Coronary artery (tissue), 2 donors: ENCODE measurements around the gene POLE4.

ENCODE experiments used
- DNase-seq: peaks from one replicate; pipeline ENCODE4 v3.0.0-alpha.2; 2017; ENCODE audit warnings: low spot score
- H3K27ac ChIP-seq, 2 donors: fragments of 200-600 bp; sonication (generic); one replicate each; pipeline ENCODE4 v1.5.1; 2016 to 2019
- H3K4me3 ChIP-seq: fragments of 200-600 bp; sonication (generic); 2 replicates; pipeline ENCODE4 v1.5.1; 2016; ENCODE audit warnings: mild to moderate bottlenecking, moderate library complexity
- CTCF ChIP-seq: fragments of 200-600 bp; sonication (generic); IDR thresholded peaks from one replicate; pipeline ENCODE4 v1.5.1; 2019; ENCODE audit warnings: antibody characterized with exemption

The POLE4 gene

GRCh38 chr2:74917702-74918619 is 40.5 kb upstream of the POLE4 start:
- no peak for TF ChIP-seq CTCF
- no peak for DNase-seq
- Histone ChIP-seq H3K4me3 (no peak overlapping the region), H3K27ac (no peak overlapping the region)

GRCh38 chr2:74919827-74920226 is 38.6 kb upstream of the POLE4 start:
- H3K4me3 ChIP-seq, result peak overlapping the region; percentile 63
- TF ChIP-seq CTCF, result peak; percentile 78
- no peak for DNase-seq
- H3K27ac ChIP-seq, result no peak overlapping the region

DNA sequence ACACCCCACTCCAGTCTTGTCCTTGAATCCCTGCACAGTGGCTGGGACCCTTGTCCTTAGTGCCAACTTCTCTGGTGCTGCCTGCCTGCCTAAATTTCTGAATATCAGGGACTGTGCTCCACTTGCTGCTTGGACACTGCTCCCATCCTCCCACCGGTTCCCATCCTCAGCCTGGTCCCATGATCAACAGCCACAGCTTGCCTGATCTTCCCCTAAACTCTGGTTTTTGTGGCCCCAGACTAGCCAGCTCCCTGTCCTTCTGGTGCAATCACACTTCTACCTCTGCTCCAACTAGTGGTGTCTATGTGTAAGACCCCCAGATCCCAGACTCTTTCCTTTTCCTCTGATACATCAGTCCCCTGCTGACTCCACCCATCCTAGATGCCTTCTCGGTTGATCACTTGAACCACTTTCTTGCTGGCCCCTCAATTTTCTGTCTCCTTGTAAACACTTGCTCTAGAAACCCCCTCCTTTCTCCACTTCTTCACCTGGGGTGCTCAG is 37.2 kb upstream of the POLE4 start:
- TF ChIP-seq CTCF, result no peak
- DNase-seq, result no peak
- Histone ChIP-seq H3K4me3 (no peak overlapping the region), H3K27ac (no peak overlapping the region)

GRCh38 chr2:74922592-74923227 is 35.7 kb upstream of the POLE4 start:
- no peak for TF ChIP-seq CTCF
- Histone ChIP-seq H3K4me3 (no peak overlapping the region), H3K27ac (no peak overlapping the region)
- no peak for DNase-seq

GRCh38 chr2:74924463-74925265 is 33.8 kb upstream of the POLE4 start:
- no peak for TF ChIP-seq CTCF
- no peak overlapping the region for H3K27ac ChIP-seq
- H3K4me3 ChIP-seq, result no peak overlapping the region
- no peak for DNase-seq

- no peak overlapping the region for H3K27ac ChIP-seq
- H3K4me3 ChIP-seq, result no peak overlapping the region
- no peak for DNase-seq
- no peak for TF ChIP-seq CTCF
Observed at GRCh38 chr2:74925361-74925786, 33.1 kb upstream of the POLE4 start.
